Osteoblast (primary cell): ENCODE results near the gene TEX14. TPM values are rescaled to one million over a fixed set of nuclear protein-coding genes. Genes with fewer than 3 reads are reported as not detected.

ENCODE experiments used
- DNase-seq: peaks from one replicate; pipeline ENCODE4 v3.0.0; 2011; ENCODE audit warnings: low spot score, mixed read lengths; ENCODE audit not compliant: insufficient read length; ENCODE audit errors: missing footprints
- H2AFZ ChIP-seq: 2 replicates; pipeline ENCODE4 v1.6.0; 2011; ENCODE audit warnings: mild to moderate bottlenecking, low read length
- H3K27ac ChIP-seq: 2 replicates; pipeline ENCODE4 v1.5.1; 2011; ENCODE audit warnings: mild to moderate bottlenecking, low read depth, low read length, moderate library complexity
- H3K27me3 ChIP-seq: 2 replicates; pipeline ENCODE4 v1.6.0; 2012; ENCODE audit warnings: mild to moderate bottlenecking, control low read depth, inconsistent platforms, low read length, moderate library complexity; ENCODE audit not compliant: insufficient read depth
- H3K36me3 ChIP-seq: 2 replicates; pipeline ENCODE4 v1.5.1; 2011; ENCODE audit warnings: mild to moderate bottlenecking, low read length, control low read depth, moderate library complexity; ENCODE audit not compliant: insufficient read depth
- H3K4me1 ChIP-seq: 2 replicates; pipeline ENCODE4 v1.5.1; 2011; ENCODE audit warnings: mild to moderate bottlenecking, low read length, control low read depth, moderate library complexity; ENCODE audit not compliant: insufficient read depth
- H3K4me2 ChIP-seq: 2 replicates; pipeline ENCODE4 v1.6.0; 2011; ENCODE audit warnings: mild to moderate bottlenecking, low read length; ENCODE audit not compliant: insufficient read depth
- H3K4me3 ChIP-seq: fragments of 200-600 bp; sonication (generic); 3 replicates; pipeline ENCODE4 v1.5.1; 2012; ENCODE audit warnings: mild to moderate bottlenecking, low read length, inconsistent platforms; ENCODE audit not compliant: insufficient read depth
- H3K79me2 ChIP-seq: 2 replicates; pipeline ENCODE4 v1.6.0; 2012; ENCODE audit warnings: mild to moderate bottlenecking, low read length, control low read depth, inconsistent platforms; ENCODE audit not compliant: insufficient read depth
- H3K9me3 ChIP-seq: 2 replicates; pipeline ENCODE4 v1.5.1; 2011; ENCODE audit warnings: low read depth, low read length, control low read depth
- H4K20me1 ChIP-seq: 2 replicates; pipeline ENCODE4 v1.6.0; 2012; ENCODE audit warnings: mild to moderate bottlenecking, low read length, control low read depth; ENCODE audit not compliant: insufficient read depth
- total RNA-seq: library from RNA; depleted of rRNA; stranded (reverse); fragments of >200 nt; gene quantifications from 2 replicates; pipeline ENCODE4 v1.2.3, GENCODE V29; 2012
- TF ChIP-seq, protein P1 (sequence below): IDR thresholded peaks from 2 replicates; pipeline ENCODE4 v1.5.1; 2011; ENCODE audit warnings: mild to moderate bottlenecking, low read depth, low read length, moderate library complexity; ENCODE audit errors: extremely low read depth

TEX14 gene
- total RNA-seq, 1 donor: under 0.01 TPM

GRCh38 chr17:58574025-58574424 lies 117.8 kb downstream of the TEX14 start:
- no peaks in the 10 kb centered on the region for H3K27me3 ChIP-seq
- no peak overlapping the region for H3K4me2 ChIP-seq
- no peak overlapping the region for H3K27ac ChIP-seq
- H3K36me3 ChIP-seq: no peaks in the 10 kb centered on the region
- H4K20me1 ChIP-seq: no peaks in the 10 kb centered on the region
- H3K4me1 ChIP-seq: peaks cover 3% of the 10 kb centered on the region
- H3K9me3 ChIP-seq: no peaks in the 10 kb centered on the region
- no peaks in the 10 kb centered on the region for H3K79me2 ChIP-seq
- TF ChIP-seq, protein P1, sequence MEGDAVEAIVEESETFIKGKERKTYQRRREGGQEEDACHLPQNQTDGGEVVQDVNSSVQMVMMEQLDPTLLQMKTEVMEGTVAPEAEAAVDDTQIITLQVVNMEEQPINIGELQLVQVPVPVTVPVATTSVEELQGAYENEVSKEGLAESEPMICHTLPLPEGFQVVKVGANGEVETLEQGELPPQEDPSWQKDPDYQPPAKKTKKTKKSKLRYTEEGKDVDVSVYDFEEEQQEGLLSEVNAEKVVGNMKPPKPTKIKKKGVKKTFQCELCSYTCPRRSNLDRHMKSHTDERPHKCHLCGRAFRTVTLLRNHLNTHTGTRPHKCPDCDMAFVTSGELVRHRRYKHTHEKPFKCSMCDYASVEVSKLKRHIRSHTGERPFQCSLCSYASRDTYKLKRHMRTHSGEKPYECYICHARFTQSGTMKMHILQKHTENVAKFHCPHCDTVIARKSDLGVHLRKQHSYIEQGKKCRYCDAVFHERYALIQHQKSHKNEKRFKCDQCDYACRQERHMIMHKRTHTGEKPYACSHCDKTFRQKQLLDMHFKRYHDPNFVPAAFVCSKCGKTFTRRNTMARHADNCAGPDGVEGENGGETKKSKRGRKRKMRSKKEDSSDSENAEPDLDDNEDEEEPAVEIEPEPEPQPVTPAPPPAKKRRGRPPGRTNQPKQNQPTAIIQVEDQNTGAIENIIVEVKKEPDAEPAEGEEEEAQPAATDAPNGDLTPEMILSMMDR: no peak
- DNase-seq: no peak
- H3K4me3 ChIP-seq: no peak overlapping the region
- no peak overlapping the region for H2AFZ ChIP-seq

- Histone ChIP-seq H3K4me2 (no peak overlapping the region), H3K4me3 (no peak overlapping the region), H3K4me1 (peaks cover 3% of the 10 kb centered on the region), H4K20me1 (no peaks in the 10 kb centered on the region), H3K27ac (no peak overlapping the region), H3K79me2 (no peaks in the 10 kb centered on the region), H3K27me3 (no peaks in the 10 kb centered on the region), H2AFZ (no peak overlapping the region), H3K36me3 (no peaks in the 10 kb centered on the region), H3K9me3 (no peaks in the 10 kb centered on the region)
- TF ChIP-seq, protein P1: no peak
- no peak for DNase-seq
Measured at GRCh38 chr17:58572846-58573245, 119.0 kb downstream of the TEX14 start.

DNA sequence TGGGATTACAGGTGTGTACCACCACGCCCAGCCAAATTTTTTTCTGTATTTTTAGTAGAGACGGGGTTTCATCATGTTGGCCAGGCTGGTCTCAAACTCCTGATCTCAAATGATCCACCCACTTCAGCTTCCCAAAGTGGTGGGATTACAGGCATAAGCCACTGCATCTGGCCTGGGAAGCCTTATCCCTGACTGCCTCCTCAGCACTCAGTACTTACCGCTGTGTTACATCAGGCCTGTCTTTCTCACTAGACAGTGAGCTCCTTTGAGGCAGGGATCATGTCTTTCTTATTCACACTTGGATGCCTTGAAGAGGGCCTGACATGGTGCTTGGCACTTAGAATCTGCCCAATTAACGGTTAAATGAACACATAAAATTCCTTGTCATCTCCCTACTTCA lies 121.1 kb downstream of the TEX14 start:
- no peaks in the 10 kb centered on the region for H3K79me2 ChIP-seq
- no peaks in the 10 kb centered on the region for H4K20me1 ChIP-seq
- H3K27ac ChIP-seq: no peak overlapping the region
- TF ChIP-seq, protein P1: no peak
- no peaks in the 10 kb centered on the region for H3K36me3 ChIP-seq
- H2AFZ ChIP-seq: no peak overlapping the region
- DNase-seq: no peak
- no peak overlapping the region for H3K4me3 ChIP-seq
- H3K9me3 ChIP-seq: no peaks in the 10 kb centered on the region
- no peak overlapping the region for H3K4me2 ChIP-seq
- H3K27me3 ChIP-seq: no peaks in the 10 kb centered on the region
- H3K4me1 ChIP-seq: peaks cover 3% of the 10 kb centered on the region

DNA sequence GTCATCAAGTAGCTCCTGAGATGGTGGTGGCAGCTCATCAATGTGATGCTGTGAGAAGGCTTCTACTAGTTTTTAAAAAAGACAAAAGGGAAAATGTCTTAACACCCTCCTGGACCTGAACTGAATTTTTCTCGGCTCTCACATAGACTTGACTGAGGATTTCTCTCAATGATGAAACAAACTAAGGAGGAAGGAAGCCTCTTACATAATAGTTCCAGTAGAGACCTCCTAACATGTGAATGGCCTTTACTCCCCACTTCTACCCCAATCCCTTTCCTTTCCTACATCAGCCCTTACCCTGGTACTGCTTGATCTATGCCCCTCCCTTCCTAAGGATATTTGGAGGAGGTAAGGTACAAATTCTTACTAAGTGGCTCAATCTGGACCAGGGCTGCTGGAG lies 122.6 kb downstream of the TEX14 start:
- Histone ChIP-seq H3K36me3 (no peaks in the 10 kb centered on the region), H2AFZ (no peak overlapping the region), H4K20me1 (no peaks in the 10 kb centered on the region), H3K4me1 (no peaks in the 10 kb centered on the region), H3K4me2 (no peak overlapping the region), H3K27me3 (no peaks in the 10 kb centered on the region), H3K79me2 (no peaks in the 10 kb centered on the region), H3K9me3 (no peaks in the 10 kb centered on the region), H3K27ac (no peak overlapping the region), H3K4me3 (no peak overlapping the region)
- DNase-seq: no peak
- TF ChIP-seq, protein P1: no peak
